Effector CD4-positive, alpha-beta T cell (primary cell): ENCODE results near the gene CCSER1.
"Not testable (repeated sequence)": the region's sequence is repeated elsewhere in the genome, so short reads cannot be mapped to it uniquely, and the experiment has no call there.

Experiments
- DNase-seq: peaks from one replicate; pipeline ENCODE4 v3.0.0-alpha.2; 2020

Gene CCSER1

DNA sequence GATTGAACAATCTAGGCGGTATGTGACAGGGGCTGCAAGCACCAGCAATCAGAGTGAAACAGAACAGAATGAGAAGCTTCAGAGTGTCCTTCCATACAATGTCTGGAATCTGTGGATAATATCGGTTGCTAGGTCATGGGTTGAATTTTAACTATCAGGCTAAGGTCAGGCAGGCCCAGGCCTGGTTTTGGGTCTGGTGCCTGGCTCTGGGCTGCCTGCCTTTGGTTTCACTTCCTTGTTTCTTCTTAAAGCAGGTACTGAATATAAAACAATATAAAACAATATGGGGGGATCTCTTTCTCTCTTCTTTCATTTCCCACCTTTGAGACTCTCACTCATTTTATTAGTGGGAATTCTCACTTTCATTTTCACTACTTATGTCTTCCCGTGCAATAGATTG, 962.0 kb downstream of the CCSER1 start:
- DNase-seq: no peak

DNA sequence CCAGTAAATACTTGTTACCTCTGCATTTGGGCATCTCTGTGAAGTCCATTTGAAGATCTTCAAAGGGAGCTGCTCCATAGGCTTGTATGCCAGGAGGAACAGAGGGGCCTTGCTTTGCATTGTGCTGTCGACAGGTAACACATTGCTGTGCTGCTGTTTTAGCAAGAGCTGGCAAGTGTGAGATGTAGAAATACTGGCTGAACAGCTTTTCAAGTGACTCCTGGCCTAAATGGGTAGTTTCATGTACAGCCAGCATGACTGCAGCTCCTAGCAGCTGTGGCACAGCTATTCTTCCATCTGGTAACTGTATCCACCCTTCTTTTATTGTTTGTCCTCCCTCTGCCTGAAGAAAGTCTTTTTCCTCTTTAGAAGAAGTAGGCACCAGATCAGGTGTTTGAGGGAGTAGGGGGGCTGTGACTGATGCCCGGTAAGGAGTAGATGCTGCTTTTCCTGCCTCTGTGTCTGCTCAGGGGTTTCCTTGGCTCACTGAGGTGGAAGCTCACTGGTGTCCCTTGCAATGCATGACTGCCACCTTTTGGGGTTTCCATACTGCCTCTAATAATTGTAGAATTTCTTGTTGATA, 965.3 kb downstream of the CCSER1 start:
- DNase-seq: no peak

DNA sequence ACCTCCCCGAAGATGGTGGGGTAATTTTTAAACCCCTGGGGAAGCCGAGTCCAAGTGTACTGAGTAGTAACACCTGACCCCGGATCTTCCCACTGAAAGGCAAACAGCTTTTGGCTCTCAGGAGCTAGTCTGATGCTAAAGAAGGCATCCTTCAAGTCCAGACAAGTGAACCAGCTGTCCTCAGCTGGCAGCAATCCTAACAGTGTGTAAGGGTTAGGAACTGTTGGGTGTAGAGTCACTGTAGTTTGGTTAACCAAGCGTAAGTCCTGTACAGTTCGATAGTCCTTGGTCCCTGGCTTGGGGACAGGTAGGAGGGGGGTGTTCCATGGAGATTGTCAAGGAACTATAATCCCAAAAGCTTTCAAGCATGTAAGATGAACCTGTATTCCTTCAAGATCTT, 967.0 kb downstream of the CCSER1 start:
- DNase-seq: not testable (repeated sequence)

DNA sequence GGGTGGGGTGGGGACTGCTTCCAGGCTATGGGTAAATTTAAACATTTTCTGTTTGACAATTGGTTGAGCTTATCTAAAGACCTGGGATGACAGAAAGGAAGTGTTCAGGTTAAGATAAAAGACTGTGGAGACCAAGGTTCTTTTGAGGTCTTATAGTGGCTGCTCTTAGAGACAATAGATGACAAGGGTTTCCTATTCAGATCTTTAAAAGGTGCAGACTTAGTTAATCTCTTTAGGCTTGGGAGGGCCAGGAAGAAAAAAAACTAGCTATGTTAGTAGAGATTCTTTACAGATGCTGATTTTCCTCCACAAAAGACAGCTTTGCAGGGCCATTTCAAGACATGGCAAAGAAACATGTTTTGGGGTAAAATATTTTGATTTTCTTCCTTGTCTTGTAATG, 972.5 kb downstream of the CCSER1 start:
- DNase-seq: no peak

DNA sequence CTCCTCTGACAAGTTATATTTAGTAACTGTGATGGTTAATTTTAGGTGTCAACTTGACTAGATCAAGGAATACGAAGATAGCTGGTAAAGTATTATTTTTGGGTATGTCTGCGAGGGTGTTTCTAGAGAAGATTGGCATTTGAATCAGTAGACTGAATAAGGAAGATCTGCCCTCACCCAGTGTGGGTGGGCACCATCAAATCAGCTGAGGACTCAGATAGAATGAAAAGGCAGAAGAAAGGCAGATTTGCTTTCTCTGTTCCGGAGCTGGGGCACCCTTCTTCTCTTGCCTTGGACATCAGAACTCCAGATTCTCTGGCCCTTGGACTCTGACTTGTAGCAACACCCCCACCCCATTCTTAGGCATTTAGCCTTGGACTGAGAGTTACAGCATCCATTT, 981.6 kb downstream of the CCSER1 start:
- no peak for DNase-seq

DNA sequence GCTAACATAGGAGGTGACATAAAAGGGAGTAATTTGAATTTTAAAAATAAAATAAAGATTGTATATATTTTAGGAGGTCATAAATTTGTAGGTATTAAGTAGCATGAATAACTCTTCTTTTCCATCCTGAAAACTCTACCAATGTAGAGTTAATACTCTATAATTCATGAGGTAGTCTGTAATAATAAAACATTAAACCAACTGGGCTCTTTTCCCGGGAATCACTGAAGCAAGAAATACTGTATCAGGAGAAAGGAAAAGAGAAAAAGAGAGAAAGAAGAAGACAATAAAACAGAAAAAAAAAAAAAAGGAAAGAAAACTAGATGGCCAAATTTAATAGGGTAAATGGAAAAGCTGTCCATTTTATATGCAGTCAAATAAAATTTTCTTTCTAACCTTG, 984.4 kb downstream of the CCSER1 start:
- no peak for DNase-seq

DNA sequence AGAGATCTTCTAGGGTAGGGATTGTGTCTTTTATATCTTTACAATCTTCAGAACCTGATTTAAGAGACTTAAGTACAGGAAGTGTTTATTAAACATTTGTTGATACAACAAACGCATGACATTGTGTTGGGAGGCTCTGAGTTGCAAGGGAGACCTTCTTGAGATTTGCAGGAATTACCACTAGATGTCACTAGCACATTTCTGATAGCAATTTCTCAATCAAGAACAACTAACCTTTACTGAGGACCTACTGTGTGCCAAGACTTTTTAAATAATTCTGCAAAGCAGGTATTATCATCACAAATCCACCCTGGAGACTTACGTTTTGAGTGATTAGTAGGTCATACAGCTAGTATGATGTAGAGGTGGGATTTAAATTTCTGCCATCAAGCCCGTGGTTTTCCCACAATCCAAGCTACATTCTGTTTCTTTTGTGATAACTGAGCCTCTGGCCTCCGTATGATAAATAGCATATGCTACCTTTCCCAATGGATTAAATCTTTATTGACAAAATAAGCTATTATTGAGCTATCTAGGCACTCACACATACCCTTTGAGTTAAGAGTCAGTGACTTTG, 986.0 kb downstream of the CCSER1 start:
- no peak for DNase-seq

DNA sequence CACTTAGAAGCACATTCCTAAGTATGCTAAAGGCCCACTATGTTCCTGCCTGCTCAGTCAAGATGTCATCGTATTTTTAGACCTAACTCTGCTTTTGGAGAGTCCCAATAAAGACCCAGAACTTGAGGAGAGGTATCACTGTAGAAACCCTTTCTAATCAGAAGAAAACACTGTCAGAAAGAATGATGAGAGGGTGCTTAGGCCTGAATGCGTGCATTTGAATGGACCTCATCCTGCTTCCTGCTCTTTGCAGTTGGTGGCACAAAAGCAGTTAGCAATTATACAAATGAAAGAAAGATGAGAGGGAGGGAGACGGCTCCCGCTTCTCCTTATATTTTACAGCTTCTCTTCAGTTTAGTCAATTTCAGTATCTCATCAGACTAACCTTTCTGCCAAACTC, 987.2 kb downstream of the CCSER1 start:
- DNase-seq: no peak

DNA sequence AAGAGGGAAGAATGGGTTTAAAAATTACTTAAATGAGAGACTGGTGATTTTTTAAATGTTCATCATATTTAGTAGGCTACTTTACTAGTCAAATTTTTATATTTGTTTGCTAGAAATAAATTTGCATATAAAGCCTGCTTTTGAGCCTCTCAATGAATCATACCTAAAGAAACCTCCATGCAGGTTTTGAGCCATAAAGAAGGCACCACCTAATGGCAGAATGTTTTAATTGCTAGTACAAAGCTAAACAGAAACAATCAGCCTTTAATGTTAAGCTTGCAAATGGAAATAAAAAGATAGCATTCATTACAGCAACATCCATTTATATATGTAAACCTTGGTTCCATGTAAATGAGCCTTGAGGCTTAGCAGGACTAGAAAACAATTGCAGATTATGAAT, 989.7 kb downstream of the CCSER1 start:
- DNase-seq: no peak

DNA sequence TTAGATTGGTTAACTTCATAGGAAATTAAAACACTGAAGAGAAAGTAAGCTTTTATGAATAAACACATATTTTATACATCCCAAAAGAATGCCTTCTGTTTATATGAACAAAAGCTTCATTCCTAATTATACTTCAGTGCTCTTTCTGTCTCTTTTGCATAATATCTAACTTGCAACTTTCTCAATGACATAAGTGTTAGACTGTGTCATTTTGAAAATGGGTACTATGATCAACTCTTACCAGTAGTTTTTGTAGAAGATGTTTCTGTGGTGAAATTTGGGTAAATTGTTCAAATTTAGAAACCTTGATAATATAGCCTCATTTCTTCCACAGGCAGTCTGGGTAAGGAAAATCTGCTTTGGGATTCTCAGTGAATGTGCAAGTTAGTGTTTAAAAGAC, 991.4 kb downstream of the CCSER1 start:
- DNase-seq: no peak

DNA sequence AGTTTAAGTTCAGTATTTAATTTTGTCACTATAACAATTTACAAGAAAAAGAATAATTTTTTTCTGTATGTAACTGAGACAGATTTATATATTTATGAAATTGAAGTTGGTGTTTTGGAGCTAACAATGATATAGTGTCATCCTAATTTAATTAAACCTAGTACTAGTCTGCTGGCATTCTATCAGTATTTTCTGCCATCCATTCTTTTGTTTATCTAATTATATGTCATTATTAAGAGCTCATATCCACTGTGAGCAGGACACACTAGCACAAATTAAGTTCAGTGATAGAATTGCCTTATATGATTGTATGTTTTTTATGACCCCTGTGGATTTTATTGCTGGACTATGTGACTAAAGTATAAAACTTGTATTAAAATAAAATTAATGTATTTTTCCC, 996.5 kb downstream of the CCSER1 start:
- no peak for DNase-seq

DNA sequence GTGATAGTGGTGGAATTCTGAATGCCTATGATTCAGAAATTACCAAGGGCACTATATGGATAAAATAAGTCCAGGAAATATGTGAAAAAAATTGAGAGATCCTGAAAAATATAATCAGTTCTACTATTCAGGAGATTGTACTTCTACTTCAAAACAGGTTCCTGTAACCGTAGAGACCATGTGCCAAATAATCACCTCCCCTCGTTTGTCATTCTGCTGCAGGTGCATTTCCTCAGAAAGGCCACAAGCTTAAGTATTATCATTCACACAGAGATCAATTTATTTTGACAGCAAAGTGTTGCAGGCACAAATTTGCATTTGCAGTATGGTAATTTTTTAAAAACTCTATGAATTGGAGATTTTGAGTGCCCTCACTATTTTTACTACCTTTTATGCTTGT, 1000.0 kb downstream of the CCSER1 start:
- DNase-seq: no peak

DNA sequence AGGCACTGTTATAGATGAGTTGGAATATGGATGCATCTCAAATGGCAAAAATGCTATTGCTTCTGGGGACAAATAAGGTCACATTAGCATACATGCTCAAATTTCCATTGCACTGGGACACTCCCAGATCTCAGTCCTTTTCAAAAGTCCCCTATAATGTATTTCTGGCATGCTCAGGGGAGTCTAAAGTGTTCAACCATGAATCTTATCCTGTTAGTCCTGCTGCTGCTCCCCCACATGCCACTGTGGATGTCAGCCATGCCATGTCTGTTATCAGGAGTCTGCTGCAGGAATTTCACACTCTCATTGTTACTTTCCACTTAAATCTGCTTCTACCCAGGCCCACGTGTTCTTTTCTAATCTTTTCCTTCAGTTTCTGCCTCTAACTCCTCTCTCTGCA, 1000.6 kb downstream of the CCSER1 start:
- DNase-seq: no peak

DNA sequence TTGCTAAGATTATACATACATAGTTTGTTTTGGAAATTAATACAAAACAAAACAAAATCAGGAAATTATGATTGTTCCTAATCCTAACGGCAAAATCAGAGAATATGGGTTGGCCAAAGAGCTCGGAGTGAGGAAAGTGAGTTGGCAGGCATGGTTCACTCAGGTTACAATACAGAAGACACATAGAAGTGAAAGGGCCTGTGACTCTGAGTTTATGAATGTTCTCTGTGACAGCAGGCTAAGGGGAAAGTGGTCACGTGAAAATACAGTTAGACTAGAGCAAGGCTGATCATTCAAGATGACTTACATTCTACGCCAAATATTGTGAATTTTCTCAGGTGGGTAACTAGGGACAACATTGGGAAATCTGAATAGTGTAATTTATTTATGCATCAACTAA, 1001.3 kb downstream of the CCSER1 start:
- no peak for DNase-seq

DNA sequence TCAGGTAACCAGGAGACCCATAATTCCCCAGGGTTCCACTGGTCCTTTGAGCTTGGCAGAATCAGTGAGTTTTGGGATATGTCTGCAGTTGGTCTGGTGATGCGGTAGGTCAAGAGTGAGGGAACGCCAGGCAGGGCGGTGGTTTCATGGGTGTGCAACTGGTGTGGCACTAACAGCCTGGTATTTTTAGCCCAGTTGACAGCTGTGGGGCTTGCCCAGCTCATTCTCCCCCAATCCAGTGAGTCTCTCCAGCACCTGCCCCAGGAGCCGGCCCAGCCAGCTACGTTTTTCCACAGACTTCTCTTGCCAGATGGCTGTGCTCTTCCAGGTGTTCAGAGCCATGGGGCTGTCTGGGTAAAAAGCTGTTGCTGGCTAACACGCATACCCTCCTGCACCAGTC, 1019.9 kb downstream of the CCSER1 start:
- no peak for DNase-seq

DNA sequence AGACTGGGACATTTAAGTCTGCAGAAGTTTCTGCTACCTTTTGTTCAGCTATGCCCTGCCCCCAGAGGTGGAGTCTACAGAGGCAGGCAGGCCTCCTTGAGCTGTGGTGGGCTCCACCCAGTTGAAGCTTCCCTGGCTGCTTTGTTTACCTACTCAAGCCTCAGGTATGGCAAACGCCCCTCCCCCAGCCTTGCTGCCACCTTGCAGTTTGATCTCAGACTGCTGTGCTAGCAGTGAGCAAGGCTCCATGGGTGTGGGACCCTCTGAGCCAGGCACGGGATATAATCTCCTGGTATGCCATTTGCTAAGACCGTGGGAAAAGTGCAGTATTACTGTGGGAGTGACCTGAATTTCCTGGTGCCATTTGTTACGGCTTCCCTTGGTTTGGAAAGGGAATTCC, 1026.8 kb downstream of the CCSER1 start:
- DNase-seq: not testable (repeated sequence)

DNA sequence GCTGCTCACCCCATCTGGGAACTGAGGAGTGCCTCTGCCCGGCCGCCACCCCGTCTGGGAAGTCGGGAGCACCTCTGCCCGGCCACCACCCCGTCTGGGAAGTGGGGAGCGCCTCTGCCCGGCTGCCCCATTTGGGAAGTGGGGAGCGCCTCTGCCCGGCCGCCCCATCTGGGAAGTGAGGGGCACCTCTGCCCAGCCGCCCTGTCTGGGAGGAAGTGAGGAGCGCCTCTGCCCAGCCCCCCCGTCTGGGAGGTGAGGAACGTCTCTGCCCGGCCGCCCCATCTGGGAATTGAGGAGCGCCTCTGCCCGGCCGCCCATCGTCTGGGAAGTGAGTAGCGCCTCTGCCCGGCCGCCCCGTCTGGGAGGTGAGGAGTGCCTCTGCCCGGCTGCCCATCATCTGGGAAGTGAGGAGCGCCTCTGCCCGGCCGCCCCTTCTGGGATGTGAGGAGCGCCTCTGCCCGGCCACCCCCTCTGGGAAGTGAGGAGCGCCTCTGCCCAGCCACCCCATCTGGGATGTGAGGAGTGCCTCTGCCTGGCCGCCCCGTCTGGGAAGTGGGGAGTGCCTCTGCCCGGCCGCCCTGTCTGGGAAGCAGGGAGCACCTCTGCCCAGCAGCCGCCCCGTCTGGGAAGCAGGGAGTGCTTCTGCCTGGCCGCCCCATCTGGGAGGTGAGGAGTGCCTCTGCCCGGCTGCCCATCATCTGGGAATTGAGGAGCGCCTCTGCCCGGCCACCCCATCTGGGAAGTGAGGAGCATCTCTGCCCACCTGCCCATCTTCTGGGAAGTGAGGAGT, 1040.9 kb downstream of the CCSER1 start:
- DNase-seq: not testable (repeated sequence)

DNA sequence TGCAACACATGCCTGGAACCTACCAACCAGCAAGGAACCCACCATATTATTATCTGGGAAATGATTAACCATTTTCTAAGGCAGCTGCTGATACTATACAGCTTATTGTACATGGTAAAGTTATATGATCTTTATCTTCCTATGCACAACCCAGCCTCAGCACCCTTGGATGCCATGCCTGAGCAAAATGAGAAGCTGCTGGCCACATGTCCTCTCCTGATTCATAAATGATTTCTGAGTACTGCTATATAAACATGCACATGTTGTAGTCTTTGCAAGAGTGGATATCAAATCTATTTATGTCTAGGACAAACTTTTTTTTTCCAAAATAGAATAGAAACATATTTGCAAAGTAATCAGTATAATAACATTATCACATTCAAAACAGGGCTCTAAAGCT, 1043.6 kb downstream of the CCSER1 start:
- no peak for DNase-seq

DNA sequence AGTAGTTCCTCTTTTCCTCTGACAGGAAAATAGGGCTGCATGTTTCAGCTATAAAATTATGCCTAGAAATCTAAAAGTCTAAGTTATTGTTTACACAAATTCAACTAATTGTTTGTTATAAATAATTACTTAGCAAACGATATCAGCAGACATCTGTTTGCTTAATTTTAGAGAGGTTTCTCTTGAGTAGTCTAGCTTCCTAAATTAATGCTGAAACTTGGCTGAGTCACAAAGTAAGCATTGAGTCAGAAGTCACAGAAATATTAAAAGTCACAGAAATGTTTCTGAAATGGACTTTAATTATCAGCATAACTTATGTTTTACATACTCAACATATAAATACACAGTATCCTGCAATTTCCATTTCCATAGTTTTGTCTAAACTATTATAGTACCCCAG, 1044.0 kb downstream of the CCSER1 start:
- DNase-seq: no peak

DNA sequence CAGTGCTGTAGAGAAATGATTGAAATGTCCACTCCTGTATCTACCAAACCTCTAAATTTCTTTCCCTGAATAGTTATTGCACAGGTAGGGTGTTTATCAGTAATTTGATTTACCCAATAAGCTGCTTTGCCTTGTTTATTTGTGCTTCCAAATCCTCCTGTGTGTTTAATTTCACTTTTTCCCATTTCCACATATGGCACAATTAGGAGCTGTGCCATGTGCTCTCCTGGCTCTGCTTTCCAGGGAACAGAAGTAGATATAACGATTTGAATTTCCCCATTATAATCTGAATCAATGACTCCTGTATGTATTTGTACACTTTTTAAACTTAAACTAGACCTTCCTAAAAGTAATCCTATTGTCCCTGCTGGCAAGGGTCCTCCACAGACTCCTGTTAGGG, 1057.9 kb downstream of the CCSER1 start:
- not testable (repeated sequence) for DNase-seq

DNA sequence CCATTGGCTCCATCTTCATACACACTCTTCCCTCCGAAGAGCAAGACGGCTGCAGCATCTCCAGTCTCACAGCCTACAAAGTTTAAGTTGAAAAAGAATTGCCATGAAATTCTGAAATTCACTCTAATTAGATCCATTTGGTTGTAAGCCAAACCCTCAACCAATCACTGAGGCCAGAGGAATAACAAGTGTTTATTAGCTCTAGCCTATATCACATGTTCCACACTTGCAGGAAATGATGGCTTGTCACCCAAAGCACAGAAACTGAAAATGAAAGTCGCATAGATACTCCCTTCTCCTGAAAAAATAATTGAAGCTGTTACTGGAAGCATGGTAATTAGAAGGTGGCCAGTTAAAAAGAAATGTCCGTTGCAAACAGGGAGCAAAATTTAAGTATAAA, 1071.8 kb downstream of the CCSER1 start:
- no peak for DNase-seq

DNA sequence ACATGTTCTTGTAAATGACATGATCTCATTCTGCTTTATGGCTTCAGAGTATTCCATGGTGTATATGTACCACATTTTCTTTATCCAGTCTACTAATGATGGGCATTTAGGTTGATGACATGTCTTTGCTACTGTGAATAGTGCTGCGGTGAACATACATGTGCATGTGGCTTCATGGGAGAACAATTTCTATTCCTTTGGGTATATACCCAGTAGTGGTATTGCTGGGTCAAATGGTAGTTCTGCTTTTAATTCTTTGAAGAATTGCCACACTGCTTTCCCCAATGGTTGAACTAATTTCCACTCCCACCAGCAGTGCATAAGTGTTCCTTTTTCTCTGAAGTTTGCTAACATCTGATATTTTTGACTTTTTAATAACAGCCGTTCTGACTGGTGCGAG, 1080.3 kb downstream of the CCSER1 start:
- no peak for DNase-seq

DNA sequence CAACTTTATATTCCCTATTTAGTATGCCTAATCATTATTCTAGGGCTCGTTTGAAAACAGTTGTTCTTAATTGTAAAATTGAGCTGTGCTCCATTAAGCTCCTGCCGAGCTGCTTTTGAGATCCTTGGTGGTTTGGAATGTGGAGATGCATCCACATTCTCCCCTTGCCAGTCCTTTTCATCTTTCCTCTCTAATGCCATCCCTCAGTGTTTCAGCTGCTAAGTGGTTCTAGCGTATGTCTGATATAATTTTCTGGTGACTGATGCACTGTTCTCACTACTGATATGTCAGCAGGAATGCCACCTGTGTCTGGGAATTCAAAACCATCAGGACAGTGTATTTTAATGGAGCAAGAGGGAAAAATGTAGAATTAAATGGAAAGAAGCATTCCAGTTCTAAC, 1085.0 kb downstream of the CCSER1 start:
- no peak for DNase-seq

DNA sequence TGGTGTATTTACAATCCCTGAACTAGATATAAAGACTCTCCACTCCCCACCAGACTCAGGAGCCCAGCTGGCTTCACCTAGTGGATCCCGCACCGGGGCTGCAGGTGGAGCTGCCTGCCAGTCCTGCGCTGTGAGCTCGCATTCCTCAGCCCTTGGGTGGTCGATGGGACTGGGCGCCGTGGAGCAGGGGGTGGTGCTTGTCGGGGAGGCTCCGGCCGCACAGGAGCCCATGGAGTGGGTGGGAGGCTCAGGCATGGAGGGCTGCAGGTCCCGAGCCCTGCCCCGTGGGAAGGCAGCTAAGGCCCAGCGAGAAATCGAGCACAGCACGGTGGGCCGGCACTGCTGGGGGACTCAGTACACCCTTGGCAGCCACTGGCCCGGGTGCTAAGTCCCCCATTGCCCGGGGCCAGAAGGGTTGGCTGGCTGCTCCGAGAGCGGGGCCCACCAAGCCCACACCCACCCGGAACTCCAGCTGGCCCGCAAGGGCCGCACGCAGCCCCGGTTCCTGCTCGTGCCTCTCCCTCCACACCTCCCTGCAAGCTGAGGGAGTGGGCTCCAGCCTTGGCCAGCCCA, 1090.7 kb downstream of the CCSER1 start:
- not testable (repeated sequence) for DNase-seq
